ENCODE data around the gene EPB42. TPM values are rescaled to one million over a fixed set of nuclear protein-coding genes. Genes with fewer than 3 reads are reported as not detected.

The EPB42 gene
- total RNA-seq, 2 donors from 2014 or later: not detected

DNA sequence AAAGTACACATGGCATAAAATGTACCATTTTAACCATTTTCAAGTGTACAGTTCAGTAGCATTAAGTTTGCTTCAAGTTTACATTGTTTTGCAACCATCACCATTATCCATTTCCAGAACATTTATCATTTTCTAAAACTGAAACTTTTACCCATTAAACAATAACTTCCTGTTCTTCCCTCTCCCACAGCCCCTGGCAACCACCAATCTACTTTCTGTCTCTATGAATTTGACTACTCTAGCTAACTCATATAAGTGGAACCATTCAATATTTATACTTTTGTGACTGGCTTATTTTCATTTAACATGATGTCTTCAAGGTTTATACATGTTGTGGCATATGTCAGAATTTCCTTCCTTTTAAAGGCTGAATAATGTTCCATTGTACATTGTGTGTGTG lies 67.5 kb downstream of the EPB42 start:
- H3K9ac ChIP-seq (ENCODE audit: extremely low read depth, low read length, poor library complexity, severe bottlenecking): no peak overlapping the region
- H3K4me1 Mint-ChIP-seq: no peaks in the 10 kb centered on the region
- H3K4me1 ChIP-seq (ENCODE audit: control insufficient read depth, insufficient read depth, low read length): no peaks in the 10 kb centered on the region
- peaks cover 31% of the 10 kb centered on the region for H3K36me3 ChIP-seq (ENCODE audit: control insufficient read depth, insufficient read depth, low read length)
- H3K27me3 Mint-ChIP-seq (ENCODE audit: insufficient read depth): no peaks in the 10 kb centered on the region
- H3K9me3 ChIP-seq (ENCODE audit: control insufficient read depth, low read length): no peaks in the 10 kb centered on the region
- no peak overlapping the region for H3K27ac ChIP-seq (ENCODE audit: low read depth, low read length)
- TF ChIP-seq, protein P1, sequence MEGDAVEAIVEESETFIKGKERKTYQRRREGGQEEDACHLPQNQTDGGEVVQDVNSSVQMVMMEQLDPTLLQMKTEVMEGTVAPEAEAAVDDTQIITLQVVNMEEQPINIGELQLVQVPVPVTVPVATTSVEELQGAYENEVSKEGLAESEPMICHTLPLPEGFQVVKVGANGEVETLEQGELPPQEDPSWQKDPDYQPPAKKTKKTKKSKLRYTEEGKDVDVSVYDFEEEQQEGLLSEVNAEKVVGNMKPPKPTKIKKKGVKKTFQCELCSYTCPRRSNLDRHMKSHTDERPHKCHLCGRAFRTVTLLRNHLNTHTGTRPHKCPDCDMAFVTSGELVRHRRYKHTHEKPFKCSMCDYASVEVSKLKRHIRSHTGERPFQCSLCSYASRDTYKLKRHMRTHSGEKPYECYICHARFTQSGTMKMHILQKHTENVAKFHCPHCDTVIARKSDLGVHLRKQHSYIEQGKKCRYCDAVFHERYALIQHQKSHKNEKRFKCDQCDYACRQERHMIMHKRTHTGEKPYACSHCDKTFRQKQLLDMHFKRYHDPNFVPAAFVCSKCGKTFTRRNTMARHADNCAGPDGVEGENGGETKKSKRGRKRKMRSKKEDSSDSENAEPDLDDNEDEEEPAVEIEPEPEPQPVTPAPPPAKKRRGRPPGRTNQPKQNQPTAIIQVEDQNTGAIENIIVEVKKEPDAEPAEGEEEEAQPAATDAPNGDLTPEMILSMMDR (conservative IDR thresholded peaks at IDR 0.05): no peak
- H3K4me3 Mint-ChIP-seq: no peak overlapping the region
- H3K36me3 Mint-ChIP-seq (ENCODE audit: low read depth): peaks cover 22% of the 10 kb centered on the region
- no peaks in the 10 kb centered on the region for H3K27me3 ChIP-seq (ENCODE audit: control insufficient read depth, insufficient read depth, low read length, poor library complexity, severe bottlenecking)
- no peak for DNase-seq
- no peak overlapping the region for H3K4me3 ChIP-seq (ENCODE audit: low read length)
- no peak overlapping the region for H3K27ac Mint-ChIP-seq
- H3K9me3 Mint-ChIP-seq: no peaks in the 10 kb centered on the region

DNA sequence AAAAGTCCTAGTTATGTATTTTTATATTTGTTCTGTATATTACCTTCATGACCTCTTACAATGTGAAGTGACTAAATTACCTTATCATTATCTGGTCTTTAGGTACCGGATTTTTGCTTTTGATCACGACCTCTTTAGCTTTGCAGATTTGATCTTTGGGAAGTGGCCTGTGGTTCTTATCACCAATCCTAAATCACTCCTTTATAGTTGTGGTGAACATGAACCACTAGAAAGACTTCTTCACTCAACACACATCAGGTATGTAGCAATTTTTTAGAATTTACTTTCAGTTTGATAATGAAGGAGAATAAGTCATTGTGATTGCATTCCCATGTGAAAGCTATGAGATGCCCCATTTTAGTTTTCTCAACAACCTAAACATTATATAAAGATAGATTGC lies 69.1 kb downstream of the EPB42 start:
- WGBS, 2 experiments (ENCODE audit: insufficient coverage in 1 of 2, insufficient read length in 1 of 2): 95% methylated on average over 2 of the region's 2 CpGs; no CpG with 5 or more reads in 1 of the 2 experiments
- no peak overlapping the region for H3K4me3 ChIP-seq (ENCODE audit: low read length)
- no peak overlapping the region for H3K4me3 Mint-ChIP-seq
- TF ChIP-seq, protein P1 (conservative IDR thresholded peaks at IDR 0.05): no peak
- H3K27ac ChIP-seq (ENCODE audit: low read depth, low read length): no peak overlapping the region
- H3K4me1 ChIP-seq (ENCODE audit: control insufficient read depth, insufficient read depth, low read length): no peaks in the 10 kb centered on the region
- H3K9me3 ChIP-seq (ENCODE audit: control insufficient read depth, low read length): no peaks in the 10 kb centered on the region
- H3K27me3 Mint-ChIP-seq (ENCODE audit: insufficient read depth): no peaks in the 10 kb centered on the region
- no peak overlapping the region for H3K9ac ChIP-seq (ENCODE audit: extremely low read depth, low read length, poor library complexity, severe bottlenecking)
- H3K9me3 Mint-ChIP-seq: no peaks in the 10 kb centered on the region
- no peak for DNase-seq
- no peaks in the 10 kb centered on the region for H3K27me3 ChIP-seq (ENCODE audit: control insufficient read depth, insufficient read depth, low read length, poor library complexity, severe bottlenecking)
- H3K27ac Mint-ChIP-seq: no peak overlapping the region
- H3K36me3 ChIP-seq (ENCODE audit: control insufficient read depth, insufficient read depth, low read length): peaks cover 31% of the 10 kb centered on the region
- H3K4me1 Mint-ChIP-seq: no peaks in the 10 kb centered on the region
- peaks cover 18% of the 10 kb centered on the region for H3K36me3 Mint-ChIP-seq (ENCODE audit: low read depth)

DNA sequence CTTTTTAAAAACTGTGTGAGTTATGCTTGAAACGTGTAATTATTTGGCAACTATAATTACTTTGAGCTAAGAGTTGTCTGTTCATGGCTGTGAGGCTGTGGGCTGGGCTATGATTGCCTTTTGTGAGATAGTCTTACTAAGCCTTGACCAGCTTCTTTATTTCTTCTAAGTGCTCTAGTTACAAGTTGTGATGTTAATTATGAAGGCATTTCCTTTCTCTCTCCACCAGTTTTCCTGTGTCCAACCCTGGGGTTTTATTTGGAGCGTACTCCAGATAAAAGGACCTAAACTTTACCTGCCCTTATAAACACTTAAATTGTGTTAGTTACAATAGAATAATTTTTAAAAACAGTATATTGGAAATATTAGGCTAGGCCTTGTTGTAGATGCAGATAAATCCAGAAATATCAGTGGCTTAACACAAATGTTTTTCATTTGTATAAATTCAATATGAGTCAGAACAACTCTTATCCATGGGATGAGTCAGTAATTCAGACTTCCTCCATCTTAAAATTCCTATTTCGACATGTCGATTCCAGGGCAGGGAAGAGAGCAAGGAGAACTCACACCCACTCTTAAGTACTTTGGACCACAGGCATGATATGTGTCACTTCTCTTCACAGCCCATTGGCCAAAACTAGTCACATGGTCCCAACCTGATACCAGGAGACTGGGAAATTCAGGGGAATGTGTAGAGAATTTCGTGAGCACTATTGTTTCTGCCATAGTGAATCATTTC lies 70.5 kb downstream of the EPB42 start:
- 94% methylated on average over 4 of the region's 5 CpGs; no CpG with 5 or more reads in 1 of the 2 experiments for WGBS, 2 experiments (ENCODE audit: insufficient coverage in 1 of 2, insufficient read length in 1 of 2)
- H3K36me3 ChIP-seq (ENCODE audit: control insufficient read depth, insufficient read depth, low read length): peaks cover 31% of the 10 kb centered on the region
- no peak overlapping the region for H3K4me3 ChIP-seq (ENCODE audit: low read length)
- no peak for DNase-seq
- Mint-ChIP-seq H3K9me3 (no peaks in the 10 kb centered on the region), H3K27ac (no peak overlapping the region), H3K36me3 (ENCODE audit: low read depth) (peaks cover 15% of the 10 kb centered on the region), H3K27me3 (ENCODE audit: insufficient read depth) (no peaks in the 10 kb centered on the region), H3K4me3 (no peak overlapping the region), H3K4me1 (no peaks in the 10 kb centered on the region)
- no peak overlapping the region for H3K27ac ChIP-seq (ENCODE audit: low read depth, low read length)
- no peak overlapping the region for H3K9ac ChIP-seq (ENCODE audit: extremely low read depth, low read length, poor library complexity, severe bottlenecking)
- H3K4me1 ChIP-seq (ENCODE audit: control insufficient read depth, insufficient read depth, low read length): no peaks in the 10 kb centered on the region
- TF ChIP-seq, protein P1 (conservative IDR thresholded peaks at IDR 0.05): no peak
- H3K27me3 ChIP-seq (ENCODE audit: control insufficient read depth, insufficient read depth, low read length, poor library complexity, severe bottlenecking): no peaks in the 10 kb centered on the region
- H3K9me3 ChIP-seq (ENCODE audit: control insufficient read depth, low read length): no peaks in the 10 kb centered on the region

Other genes starting within 250 kb of the EPB42 start
- 10 to 100 TPM; 30.3 to 30.9 TPM for gene UBR1, start 115.0 kb downstream of the EPB42 start, total RNA-seq
- 10 to 100 TPM in 1 of 2 donors, 1 to 10 TPM in 1; 8.1 to 10.2 TPM for gene TMEM62, start 87.4 kb downstream of the EPB42 start, total RNA-seq
- 10 to 100 TPM; 25.7 to 43.5 TPM for gene CCNDBP1, start 35.6 kb downstream of the EPB42 start, total RNA-seq
- not detected for gene TGM5, start 45.9 kb upstream of the EPB42 start, total RNA-seq
- gene TGM7, start 81.2 kb upstream of the EPB42 start, total RNA-seq: not detected
- gene LCMT2, start 109.6 kb upstream of the EPB42 start, total RNA-seq: 10 to 100 TPM; 12.6 to 13.2 TPM
- gene ZSCAN29, start 150.0 kb upstream of the EPB42 start, total RNA-seq: 10 to 100 TPM; 44.3 to 45.1 TPM
- 10 to 100 TPM; 19.3 to 20.0 TPM for gene TUBGCP4, start 150.1 kb upstream of the EPB42 start, total RNA-seq